GM04503 (cell line): ENCODE results near the gene SLC13A5.
"Not testable (repeated sequence)": the region's sequence is repeated elsewhere in the genome, so short reads cannot be mapped to it uniquely, and the experiment has no call there.

Source experiments
- DNase-seq: peaks from one replicate; pipeline ENCODE4 v3.0.0-alpha.2; 2012; ENCODE audit warnings: low read depth

The SLC13A5 gene

DNA sequence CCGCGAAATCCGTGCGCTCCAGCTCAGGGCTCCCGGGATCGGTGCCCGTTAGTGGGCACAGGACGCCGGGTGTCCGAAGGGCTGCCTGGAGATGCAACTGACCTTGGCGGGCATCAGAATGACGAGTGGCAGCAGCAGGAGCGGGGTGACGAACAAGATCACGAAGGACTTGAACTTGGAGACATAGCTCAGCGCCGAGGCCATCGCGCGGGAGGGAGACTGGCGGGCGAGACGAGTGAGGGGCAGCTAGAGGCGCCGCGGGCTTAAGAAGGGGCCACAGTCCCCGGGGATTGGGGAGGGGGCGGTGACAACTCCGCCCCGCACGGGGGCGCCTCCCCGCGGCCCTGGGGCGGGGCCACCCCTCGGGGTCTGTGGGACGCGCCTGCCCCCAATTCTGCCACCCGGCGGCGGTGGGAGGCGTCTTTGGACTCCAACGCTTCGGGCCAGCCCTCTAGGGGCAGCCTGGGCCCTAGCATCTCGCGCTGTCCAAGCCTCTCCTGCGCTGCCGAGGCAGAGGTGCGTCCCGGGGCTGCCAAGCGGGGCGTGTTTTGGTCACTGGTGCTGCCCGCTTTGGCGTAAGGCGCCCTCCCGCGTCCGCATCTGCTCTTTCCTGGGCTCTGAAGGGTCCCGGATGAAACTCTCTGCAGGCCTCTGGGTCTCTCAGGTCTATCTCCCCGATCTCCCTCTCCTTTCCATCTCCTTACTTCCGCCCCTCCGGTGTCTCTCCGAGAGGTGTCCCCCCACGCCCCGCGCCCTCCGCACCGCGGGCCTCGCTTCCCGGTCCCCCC, at the start of gene SLC13A5:
TSS of gene SLC13A5 (minus strand) at position 240 of the 788 bp plus-strand sequence. CDS start at position 204, 36 bp downstream.
- no peak for DNase-seq

DNA sequence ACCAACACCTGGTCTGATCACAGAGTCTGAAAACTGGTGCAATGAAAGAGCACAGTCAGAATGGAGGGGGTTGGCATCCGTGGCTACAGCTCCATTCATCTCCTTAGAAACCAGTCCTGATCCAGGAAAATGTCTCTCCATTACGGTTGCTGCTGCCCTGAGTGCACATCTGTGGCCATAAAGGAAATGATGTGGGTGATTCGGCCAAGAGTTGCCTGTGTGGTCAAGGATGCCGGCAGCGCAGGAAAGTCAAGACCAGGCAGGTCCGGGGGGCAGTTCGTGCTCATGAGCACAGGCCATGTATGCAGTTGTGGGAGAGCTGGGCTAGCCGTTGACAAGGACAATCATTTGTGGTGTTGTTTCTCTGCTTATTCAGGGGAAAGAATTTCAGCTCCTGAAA, 48.6 kb upstream of the SLC13A5 start:
- no peak for DNase-seq

DNA sequence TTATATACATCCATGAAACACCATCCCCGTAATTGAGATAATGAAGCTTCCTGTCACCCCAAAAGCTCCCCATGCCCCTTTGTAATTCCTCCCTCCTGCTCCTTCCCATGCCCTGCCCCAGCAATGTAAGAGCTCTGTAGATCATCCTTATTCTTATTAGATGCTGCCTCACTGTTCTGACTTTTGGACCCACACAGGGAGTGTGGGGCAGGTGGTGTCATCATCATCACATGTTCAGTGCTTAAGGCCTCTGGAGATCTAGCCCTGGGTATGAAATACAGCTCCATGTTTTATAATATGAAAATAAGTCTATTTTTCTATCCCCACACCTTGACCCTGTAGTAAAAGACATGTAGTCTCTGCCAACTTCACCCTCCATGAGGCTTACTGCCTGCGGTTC, 44.6 kb upstream of the SLC13A5 start:
- DNase-seq, result no peak

DNA sequence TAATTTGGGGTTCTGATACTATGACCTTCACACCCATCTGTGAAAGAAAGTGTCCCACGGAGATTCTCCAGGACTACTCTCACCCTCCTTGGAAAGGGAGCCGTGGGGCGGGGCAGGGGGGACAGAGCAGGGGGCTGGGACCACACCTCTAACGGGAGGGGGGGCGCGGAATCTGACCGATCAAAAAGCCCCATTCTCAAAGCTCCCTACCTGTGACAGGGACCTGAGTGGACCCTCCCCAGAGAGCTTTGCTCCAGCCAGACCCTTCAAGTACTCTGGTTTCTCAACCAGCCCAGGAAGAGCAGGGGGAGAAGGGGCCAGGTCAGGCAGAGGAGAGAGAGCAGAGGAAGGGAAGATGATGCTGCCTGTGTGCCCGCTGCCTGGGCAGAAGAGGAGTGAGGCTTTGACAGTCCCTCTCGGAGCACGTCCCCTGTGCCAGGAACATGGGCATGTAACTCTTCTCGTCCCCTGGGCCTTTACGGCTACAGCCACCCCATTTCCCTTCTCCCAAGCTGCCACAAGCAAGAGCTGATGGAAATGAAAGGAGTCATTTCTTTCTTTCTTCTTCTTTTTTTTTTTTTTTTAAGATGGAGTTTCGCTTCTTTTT, 43.4 kb upstream of the SLC13A5 start:
- no peak for DNase-seq

DNA sequence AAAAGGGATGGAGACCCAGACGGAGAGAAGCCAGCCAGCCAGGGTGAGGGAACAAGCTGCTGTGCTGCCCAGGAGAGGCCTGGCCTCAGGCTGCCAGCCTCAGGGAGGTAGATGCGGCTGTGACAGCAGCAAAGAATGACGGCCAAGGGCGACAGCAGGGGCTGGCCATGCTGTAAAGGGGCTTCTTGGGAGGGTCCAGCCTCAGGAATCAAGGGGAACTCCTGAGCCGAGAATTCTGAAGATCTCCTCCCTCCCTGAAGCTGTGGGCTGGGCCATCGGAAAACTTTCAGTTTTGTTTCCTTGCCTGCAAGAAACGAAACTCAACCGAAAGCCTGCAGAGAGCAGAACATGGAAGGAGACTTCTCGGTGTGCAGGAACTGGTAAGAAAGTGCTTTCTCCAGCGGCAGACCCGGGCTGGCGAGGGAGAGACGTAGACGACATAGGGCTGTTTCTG, 42.6 kb upstream of the SLC13A5 start, which contains the start of gene XAF1:
TSS of gene XAF1 (plus strand) at position 316 of the 454 bp plus-strand sequence. CDS start at position 349, 33 bp downstream.
- DNase-seq, result peak; percentile 24

DNA sequence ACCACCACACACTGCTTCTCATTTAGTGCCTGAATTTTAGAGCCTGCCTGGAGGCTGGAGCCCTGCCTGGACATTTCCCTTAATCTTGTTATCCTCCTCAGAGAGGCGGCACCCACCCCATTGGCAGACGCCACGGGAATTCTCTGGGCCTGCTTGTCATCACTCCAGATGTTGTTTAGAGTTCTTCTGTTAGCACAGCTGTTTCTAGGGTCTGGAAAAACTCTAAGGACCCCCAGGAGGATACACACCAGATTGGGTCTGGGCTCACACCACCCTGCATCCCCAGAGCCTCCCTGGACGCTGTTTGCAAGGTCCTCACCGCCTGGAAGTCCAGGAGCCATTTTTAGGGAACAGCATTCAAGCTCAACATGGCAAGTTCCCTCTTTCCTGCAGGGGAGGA, 42.1 kb upstream of the SLC13A5 start:
- peak; percentile 33 for DNase-seq

DNA sequence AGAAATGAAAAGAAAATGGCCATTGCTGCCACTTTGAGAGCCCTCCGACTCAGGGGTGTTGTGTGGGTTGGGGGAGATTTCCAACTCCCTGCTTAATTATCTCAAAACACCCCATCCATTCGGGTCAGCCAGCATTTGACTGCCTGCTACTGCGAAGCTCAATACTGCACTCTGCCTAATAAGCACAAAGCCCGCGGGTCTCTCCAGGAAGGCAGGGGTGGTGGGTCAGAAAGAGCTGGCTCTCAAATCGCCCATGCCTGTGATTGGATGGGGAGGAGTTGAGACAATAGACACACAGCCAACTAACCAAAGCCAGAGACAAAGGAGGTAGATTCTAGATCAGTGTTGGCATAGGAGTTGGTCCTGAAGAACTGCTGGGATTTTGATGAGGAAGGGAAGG, 40.4 kb upstream of the SLC13A5 start:
- no peak for DNase-seq

DNA sequence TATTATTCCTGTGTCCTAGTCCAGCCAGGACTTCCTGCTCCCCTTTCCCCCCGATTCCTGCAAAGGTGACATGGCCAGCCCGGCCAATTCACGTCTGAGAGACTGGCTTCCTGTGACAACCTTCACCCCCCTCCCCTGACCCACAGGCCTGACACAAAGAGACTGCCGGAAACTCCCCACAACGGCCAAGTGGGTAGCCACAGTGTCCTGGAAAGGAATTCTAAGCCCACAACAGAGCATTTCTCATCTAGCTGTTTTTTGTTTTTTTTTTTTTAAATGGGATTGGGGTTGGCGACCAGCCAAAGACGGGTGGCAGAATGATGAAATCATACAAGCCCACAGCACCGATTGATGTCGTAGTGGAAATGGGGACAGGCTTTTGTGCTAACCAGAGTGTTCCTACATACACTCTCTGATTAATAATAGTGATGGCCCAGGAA, 39.9 kb upstream of the SLC13A5 start:
- peak; percentile 59 for DNase-seq

DNA sequence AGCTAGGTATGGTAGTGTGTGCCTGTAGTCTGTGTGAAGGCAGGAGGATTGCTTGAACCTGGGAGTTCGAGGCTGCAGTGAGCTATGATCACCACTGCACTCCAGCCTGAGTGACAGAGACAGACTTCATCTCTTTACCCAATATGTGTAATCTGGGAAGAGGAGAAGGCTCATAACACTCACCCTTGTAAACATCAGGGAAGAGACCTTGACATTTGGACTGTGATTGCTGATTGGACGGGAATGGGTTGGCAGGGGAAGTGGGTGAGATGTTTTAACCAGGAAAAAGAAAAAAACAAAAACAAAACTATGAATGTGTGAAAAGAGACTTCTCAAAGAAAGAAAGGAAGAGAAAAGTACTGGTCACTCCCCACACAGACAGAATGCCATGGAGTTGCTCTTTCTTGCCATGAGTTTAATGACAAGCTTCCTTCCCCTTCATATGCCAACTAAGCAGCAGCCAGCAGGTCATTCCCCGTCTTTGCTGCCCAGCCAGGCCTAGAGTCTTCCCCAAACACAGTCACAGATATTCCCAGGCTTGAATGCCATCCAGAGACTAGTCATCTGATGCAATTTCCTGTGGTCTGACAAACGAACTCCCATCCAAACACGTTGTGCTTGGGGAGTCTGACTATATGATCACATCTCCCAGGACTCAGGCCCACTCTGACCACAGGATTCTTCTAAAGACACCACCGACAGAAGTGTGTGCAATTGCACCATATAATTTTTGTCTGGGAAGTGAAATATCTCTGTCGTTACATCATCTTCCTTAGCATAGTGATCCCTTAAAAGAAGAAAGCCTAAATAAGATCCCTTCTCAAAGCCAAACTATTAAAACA, 39.1 kb upstream of the SLC13A5 start:
- peak; percentile 100 for DNase-seq

DNA sequence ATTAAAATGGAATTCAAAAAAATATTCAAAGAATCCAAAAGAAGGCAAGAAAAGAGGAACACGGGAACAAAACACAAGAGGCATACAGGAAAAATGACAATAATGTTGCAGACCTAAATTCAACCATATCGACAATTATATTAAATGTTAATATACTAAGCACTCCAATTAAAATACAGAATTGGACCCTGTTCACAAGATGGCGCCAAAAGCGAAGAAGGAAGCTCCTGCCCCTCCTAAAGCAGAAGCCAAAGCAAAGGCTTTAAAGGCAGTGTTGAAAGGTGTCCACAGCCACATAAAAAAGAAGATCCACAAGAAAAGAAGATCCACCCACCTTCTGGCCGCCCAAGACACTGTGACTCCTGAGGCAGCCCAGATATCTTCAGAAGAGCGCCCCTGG, 36.4 kb upstream of the SLC13A5 start:
- no peak for DNase-seq

DNA sequence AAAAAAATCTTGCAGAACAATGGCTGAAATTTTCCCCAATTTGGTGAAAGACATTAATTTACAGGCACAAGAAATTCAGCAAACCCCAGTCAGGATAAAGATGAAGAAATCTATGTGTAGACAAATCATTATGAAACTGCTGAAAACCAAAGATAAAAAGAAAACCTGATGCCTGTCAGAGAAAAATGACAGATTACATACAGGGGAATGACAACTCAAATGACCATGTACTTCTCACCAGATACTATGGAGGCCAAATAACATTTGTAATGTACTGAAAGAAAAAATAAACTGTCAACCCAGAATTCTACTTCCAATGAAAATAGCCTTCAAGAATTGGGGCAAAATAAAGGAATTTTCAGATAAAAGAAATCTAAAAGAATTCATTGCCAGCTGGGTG, 35.4 kb upstream of the SLC13A5 start:
- no peak for DNase-seq

DNA sequence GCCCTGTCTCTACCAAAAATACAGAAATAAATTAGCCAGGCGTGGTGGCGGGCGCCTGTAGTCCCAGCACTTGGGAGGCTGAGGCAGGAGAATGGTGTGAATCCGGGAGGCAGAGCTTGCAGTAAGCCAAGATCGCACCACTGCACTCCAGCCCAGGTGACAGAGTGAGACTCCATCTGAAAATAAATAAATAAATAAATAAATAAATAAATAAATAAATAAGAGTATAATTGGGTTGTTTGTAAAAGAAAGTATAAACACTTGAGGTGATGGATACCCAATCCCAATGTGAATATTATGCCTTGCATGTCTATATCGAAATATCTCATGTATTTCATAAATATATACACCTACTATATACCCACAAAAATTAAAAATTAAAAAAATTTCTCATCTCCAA, 33.5 kb upstream of the SLC13A5 start:
- DNase-seq, result not testable (repeated sequence)

DNA sequence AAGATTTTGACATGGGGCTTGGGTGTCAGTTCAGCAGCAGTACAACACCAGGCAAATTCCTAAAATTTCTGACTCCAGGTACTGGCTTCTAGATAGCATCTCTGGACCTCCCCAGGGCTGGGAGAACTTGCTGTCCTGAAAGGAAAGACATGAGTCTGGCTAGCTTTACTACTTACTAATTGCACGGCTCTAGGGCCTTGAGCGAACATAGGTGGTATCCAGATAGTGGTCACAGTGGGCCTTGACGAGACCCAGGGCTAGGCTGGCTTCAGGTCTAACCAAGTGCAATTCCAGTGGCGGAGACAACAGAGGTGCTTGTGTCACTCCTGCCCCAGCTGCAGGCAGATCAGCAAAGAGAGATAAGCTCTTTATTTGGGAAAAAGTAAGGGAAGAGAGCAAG, 16.4 kb upstream of the SLC13A5 start:
- no peak for DNase-seq

DNA sequence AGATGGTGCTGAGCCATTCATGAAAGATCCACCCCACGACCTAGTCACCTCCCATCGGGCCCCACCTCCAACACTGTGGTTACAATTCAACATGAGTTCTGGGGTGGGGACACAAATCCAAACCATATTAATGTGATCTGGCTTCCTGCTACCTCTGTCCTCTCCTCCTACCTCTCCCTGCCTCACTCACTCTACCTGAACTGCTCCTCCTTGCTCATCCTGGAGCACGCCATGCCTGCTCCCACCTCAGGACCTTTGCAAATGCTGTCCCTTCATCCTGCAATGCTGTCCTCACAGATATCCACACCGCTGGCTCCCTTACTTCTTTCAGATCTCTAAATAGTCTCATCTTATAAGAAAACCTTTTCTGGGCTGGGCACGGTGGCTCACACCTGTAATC, 10.8 kb upstream of the SLC13A5 start:
- DNase-seq, result no peak

DNA sequence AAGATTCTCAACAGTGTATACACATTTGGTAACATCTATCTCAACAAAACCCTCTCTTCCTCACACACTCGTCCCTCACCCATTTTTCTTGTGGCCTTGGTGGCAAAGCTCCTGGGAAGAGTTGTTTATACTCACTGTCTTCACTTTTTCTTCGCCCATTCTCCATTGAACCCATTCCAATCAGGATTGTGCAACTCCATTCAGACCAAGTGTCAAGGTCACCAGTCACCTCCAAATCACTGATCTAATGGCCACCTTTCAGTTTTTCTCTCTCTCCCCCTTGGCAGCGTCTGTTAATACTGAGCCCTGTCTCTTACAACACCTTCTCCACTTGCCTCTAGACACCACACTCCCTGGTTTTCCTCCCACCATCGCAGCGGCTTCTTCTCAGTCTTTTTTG, 8.6 kb upstream of the SLC13A5 start:
- DNase-seq, result no peak

DNA sequence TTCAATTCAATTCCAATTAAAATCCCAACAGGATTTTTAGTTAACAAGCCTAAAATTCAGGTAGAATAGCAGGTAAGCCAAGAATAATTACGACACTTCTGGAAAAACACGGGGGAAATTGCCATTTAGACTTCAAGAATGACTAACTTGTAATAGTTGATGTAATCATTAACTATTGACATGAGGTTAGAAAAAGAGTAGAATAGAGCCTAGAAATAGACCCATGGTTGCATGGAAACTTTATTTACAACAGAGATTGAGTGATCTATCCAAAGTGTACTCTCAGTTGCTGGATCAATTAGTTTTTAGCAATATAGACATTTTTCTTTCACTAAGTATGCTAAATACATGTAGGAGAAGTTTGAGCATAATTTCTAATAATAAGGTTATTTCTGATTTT, 3.6 kb upstream of the SLC13A5 start:
- no peak for DNase-seq

DNA sequence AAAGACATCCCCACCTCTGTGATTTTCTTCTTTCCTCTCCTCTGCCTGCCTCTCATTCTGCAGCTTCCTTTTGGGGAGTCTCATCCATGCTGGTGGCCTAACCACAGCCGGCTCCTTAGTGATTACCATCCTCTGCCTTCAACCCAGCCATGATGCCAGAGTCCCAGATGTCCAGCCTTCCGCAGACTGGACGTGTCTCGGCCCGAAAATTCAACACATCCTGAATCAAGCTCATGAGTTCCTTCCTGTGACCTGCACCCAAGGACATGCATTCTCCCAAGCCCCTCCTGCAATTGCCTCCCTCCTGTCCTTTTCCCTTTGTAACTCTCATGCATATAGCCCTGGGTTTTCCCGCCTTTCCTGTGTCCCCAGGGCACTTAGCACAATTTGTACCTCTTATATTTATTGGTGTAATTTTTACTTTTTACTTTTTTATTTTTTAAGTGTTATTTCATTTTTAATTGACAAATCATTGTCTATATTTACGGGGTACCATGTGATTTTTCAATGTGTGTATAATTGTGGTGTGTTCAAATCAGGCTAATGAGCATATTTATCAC, 1.2 kb upstream of the SLC13A5 start:
- no peak for DNase-seq

DNA sequence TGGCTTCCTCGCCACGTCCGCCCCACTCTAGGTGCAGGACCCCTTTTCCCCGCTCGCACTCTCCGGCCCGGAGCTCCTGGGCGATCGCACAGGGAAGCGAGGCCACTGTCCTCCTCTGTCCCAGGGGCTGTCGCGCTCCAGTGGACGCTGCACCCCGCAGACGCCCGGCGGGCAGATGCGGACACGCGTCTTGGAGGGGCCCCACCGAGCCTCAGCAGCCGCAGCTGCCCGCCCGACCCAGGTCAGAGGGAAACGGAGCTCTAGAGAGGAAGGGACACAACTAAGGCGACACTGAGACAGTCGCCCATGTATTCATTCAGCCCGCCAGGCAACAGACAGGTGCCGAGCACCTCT, 726 bp upstream of the SLC13A5 start:
- DNase-seq, result no peak

DNA sequence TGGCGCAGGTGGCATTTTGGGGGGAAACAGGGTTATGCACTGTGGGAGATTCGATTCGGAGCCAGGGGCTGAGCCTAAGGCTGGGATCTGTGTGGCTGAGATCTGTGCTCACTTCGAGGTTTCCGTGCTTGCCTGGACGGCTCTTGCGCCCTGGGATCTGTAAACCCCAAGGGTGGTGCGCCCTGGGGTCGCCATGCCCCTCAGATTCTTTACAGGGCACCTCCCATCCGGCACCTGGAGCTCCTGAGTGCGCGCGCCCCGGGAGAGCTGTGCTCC, 377 bp downstream of the SLC13A5 start:
- no peak for DNase-seq

DNA sequence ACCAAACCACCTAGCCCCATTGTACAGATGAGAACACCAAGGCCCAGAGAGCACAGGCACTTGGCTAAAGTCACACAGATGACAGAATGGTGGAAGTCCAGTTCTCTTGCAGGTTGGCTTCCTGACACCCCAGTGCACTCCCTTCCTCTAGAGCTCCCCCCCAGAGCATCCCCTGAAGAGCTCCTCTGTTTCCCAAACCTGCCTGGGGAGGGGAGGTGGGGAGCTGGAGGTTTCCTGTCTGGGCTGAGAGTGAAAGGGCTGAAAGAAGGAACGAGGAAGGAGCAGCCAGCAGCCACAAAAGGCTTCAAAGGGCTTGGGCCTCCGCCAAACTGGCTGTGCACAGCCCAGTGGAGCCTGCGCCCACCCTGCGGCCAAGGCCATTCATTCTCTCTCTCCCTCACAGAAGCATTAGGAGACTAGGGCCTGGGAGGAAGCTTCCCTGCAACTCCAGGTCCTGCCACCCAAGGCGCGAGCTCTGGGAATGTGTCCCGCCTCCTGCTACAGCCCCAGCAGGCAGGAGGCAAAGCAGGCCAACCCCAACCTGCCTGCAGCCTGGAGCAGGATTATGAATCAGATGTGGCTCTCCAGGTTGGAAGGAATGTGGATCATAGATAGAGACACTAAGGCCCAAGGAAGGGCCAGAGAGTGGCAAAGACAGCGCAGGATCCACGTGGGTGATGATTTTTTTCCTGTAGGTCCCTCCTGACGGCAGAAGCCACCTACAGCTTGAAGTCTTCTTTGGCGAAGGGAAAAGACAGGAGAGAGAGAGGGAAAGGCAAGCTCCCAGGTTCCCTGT, 913 bp downstream of the SLC13A5 start:
- DNase-seq, result no peak

DNA sequence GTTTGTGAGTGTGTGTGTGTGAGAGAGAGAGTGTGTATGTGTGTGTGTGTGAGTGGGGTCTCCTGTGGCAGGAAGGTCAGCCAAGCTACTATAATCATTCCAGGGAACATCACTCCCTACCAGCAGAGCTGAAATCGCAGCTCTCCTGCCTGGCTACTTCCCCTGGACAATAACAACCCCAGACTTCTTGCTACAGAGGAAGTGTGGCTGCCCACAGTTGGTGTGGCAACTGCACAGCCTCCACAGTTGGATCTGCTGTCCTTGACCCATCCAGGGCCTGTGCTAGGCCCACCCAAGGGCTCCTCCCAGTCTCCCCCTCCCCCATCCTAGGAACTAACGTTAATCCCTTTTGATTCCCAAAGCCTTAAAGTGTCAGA, 1.5 kb downstream of the SLC13A5 start:
- no peak for DNase-seq
